Fibroblast of villous mesenchyme (primary cell): ENCODE results near the gene PIGS. TPM values are rescaled to one million over a fixed set of nuclear protein-coding genes. Genes with fewer than 3 reads are reported as not detected.

Source experiments
- DNase-seq: peaks from one replicate; pipeline ENCODE4 v3.0.0-alpha.2; 2010; ENCODE audit warnings: low read depth
- H3K4me3 ChIP-seq: 2 replicates; pipeline ENCODE4 v1.5.1; 2011; ENCODE audit warnings: low read depth, mild to moderate bottlenecking, low read length
- total RNA-seq: library from RNA; depleted of rRNA; stranded (reverse); fragments of >200 nt; gene quantifications from 2 replicates; pipeline ENCODE4 v1.2.3, GENCODE V29; 2012
- TF ChIP-seq, protein P1 (sequence below): IDR thresholded peaks from 2 replicates; pipeline ENCODE4 v1.5.1; 2012; ENCODE audit warnings: low read depth, mild to moderate bottlenecking, low read length; ENCODE audit not compliant: insufficient read depth

PIGS gene
- total RNA-seq, 1 donor, result 52.7 TPM

DNA sequence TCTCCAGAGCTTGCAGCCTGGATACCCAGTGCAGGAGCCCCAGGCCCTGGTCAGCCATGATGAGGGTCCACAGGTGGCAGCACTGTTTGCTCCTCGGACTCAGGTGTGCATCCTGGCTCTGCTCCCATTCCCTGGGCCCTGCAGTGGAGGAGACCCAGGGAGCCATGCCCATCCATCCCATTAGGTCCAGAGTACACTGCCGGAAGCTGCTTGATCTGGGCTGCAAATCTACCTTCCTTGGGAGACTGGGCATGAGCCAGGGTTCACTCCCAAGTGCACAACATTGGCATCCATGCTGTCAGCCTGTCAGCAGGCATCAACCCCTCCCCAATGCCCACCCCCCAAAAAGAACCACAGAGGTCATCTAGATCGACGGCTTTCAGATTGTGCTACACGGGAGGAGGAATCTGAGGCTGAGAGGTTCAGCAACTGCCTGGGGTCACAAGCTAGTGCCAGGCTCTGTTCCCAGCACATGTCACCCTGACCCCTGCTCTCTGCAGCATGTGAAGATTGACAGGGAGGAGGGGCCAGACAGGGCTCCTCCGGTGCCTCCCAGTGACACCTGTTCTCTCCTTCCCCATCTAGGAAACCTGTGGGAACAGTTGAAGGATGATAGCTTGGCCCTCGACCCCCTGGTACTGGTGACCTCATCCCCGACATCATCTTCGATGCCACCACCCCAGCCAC, 34.6 kb downstream of the PIGS start:
- no peak overlapping the region for H3K4me3 ChIP-seq
- DNase-seq, result no peak
- TF ChIP-seq, protein P1, sequence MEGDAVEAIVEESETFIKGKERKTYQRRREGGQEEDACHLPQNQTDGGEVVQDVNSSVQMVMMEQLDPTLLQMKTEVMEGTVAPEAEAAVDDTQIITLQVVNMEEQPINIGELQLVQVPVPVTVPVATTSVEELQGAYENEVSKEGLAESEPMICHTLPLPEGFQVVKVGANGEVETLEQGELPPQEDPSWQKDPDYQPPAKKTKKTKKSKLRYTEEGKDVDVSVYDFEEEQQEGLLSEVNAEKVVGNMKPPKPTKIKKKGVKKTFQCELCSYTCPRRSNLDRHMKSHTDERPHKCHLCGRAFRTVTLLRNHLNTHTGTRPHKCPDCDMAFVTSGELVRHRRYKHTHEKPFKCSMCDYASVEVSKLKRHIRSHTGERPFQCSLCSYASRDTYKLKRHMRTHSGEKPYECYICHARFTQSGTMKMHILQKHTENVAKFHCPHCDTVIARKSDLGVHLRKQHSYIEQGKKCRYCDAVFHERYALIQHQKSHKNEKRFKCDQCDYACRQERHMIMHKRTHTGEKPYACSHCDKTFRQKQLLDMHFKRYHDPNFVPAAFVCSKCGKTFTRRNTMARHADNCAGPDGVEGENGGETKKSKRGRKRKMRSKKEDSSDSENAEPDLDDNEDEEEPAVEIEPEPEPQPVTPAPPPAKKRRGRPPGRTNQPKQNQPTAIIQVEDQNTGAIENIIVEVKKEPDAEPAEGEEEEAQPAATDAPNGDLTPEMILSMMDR, result no peak

DNA sequence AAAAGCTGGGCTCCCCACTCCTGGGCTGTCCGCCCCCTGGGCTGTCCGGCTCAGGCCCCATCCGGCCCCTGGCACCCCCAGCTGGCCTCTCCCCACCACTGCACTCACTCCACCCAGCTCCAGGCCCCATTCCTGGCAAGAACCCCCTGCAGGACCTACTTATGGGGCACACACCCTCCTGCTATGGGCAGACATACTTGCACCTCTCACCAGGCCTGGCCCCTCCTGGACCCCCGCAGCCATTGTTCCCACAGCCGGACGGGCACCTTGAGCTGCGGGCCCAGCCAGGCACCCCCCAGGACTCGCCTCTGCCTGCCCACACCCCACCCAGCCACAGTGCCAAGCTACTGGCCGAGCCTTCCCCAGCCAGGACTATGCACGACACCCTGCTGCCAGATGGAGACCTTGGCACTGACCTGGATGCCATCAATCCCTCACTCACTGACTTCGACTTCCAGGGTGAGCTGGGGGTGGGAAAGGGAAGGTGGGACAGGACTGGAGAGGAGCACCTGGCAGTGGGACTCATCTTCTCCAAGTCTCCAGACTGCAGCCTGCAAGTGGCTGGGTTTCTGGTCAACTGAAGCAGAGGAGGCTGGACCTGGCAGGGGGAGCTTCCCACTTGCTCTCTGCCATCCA, 36.5 kb downstream of the PIGS start:
- TF ChIP-seq, protein P1, result no peak
- no peak for DNase-seq
- no peak overlapping the region for H3K4me3 ChIP-seq

DNA sequence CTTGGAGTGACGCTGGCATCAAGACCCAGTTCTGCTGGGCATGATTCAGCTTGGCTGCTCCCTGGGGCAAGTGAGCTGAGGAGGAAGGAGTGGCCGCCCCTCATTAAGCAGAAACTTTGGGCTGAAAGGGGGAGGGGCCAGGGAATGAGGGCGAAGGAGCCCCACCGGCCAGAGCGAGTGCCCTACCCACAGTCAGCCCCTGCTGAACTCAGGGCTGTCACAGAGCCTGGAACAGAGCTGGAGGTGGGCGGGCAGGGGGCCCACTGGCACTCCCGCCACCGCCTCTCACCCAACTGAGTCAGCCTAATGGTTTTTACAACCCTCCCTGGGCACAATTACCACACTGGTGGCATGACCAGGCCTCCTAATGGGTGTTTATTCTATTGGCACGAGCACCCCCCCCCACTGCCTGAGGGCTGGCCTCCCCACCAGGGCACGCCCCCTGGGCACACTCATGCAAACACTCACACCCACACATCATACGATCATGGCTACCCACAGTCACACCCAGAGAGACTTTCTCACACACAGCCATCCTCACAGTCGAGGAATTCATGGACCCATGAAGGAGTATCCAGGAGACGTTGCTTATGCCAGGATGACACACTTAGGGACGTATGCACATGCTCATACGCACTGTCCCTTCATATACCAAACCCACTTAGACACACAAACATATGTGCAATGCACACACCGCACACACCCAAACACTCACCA, 38.1 kb downstream of the PIGS start:
- DNase-seq, result no peak
- H3K4me3 ChIP-seq, result no peak overlapping the region
- TF ChIP-seq, protein P1, result no peak

DNA sequence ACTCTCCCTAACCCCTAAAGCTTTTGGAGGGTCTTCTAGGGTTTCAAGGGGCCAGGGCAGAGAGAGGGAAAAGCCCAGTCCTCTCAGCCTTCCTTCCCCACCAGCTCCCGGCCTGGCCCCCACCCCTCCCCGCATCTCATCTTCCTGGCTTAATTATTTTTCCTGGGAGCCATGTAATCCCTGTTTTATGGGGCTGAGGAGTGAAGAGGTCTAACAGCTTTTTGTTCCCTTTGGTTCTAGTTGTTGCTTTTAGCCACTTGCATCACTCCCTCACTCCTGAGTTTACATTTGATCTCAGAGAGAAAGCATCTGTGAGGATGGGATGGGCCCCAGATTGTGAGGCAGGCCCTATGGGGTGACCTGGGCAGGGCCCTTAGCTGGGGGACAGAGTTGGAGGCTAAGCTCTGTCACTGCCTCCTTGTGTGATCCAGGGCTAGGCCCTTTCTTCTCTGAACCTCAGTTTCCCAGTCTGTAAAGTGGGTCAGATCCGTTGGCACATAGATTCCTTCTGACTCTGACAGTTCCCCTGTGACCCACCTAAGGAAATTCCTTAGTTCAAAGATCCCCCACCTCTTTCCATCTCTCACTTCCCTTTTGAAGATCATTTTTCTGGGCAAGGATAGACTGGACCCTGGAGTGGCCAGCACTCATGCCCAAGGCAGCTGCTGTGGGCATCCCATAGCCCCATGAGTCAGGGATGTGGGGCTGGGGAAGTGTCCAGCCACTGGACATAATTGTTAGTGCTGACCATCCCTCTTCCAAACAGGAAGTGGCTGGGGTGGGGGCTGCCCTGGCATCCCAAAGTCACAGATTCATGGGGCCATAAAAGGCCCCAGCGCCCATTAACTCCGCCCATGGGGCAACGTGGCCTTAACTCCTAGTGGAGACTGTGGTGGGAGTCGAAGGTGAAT, 39.0 kb downstream of the PIGS start:
- peak; percentile 40 for DNase-seq
- TF ChIP-seq, protein P1, result no peak
- H3K4me3 ChIP-seq, result no peak overlapping the region

DNA sequence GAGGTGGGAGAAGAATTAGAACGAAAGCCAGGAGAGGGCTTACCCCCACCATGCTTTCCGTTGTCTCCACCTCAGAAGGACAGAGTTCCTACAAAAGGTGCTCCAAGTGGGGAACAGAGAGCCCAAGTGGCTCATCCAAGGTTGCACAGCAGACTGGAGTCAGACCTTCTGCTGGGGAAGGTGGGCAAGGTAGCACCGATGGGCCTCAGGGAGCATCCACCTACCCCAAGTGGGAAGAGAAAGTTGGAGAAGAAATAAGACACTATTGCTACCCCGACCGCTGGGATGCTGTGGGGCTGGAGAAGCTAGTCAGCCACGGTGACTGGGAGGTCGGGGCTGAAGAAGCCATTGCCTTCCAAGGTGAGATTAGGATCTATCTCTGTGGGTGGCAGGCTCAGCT, 40.4 kb downstream of the PIGS start:
- TF ChIP-seq, protein P1, result no peak
- H3K4me3 ChIP-seq, result no peak overlapping the region
- DNase-seq, result no peak

DNA sequence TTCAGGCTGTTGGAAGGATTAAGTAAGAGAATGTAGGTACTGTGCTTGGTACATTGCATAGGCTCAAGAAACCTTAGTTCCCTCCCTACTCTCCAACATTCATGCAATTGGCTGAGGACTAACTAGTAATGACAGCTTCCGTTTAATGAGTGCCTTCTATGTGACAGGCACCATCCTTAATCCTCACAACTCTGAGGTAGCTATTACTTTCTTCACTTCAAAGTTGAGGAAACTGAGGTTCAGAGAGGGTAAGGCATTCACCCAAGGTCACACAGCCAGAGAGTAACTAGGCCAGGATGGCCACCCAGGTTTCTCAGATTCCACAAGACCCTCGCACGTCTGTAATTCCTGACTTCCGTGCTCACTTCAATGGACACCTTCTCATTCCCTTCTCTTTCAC, 41.1 kb downstream of the PIGS start:
- TF ChIP-seq, protein P1, result no peak
- no peak overlapping the region for H3K4me3 ChIP-seq
- no peak for DNase-seq
